HG03025 (cell line): ENCODE results near the gene KCNAB2.

Experiments
- ATAC-seq: cut with Tn5 transposase; IDR thresholded peaks from one replicate; pipeline ENCODE4 v1.9.1; 2021; ENCODE audit warnings: mild to moderate bottlenecking, moderate library complexity; ENCODE audit not compliant: unreplicated experiment, low FRiP score

Gene KCNAB2

GRCh38 chr1:6094801-6095505 lies 49.3 kb downstream of the KCNAB2 start:
- ATAC-seq = no peak

GRCh38 chr1:6095511-6096242 lies 50.0 kb downstream of the KCNAB2 start:
- no peak for ATAC-seq

GRCh38 chr1:6096243-6097116 lies 50.8 kb downstream of the KCNAB2 start:
- ATAC-seq = no peak

GRCh38 chr1:6097117-6097595 lies 51.5 kb downstream of the KCNAB2 start:
- ATAC-seq = no peak

GRCh38 chr1:6097824-6098223 lies 52.1 kb downstream of the KCNAB2 start:
- no peak for ATAC-seq

- ATAC-seq = no peak
Measured at GRCh38 chr1:6098303-6099215, 52.9 kb downstream of the KCNAB2 start.

- ATAC-seq = no peak
Measured at GRCh38 chr1:6099297-6099696, 53.6 kb downstream of the KCNAB2 start.

- no peak for ATAC-seq
Measured at GRCh38 chr1:6099787-6100765, 54.4 kb downstream of the KCNAB2 start.

- ATAC-seq = no peak
Measured at GRCh38 chr1:6100861-6101783, 55.4 kb downstream of the KCNAB2 start.

GRCh38 chr1:6101826-6102531 lies 56.3 kb downstream of the KCNAB2 start:
- no peak for ATAC-seq

GRCh38 chr1:6102532-6102845 lies 56.8 kb downstream of the KCNAB2 start:
- ATAC-seq = no peak

- no peak for ATAC-seq
Measured at GRCh38 chr1:6103111-6103853, 57.6 kb downstream of the KCNAB2 start.

- ATAC-seq = no peak
Measured at GRCh38 chr1:6103854-6104530, 58.3 kb downstream of the KCNAB2 start.

GRCh38 chr1:6104631-6105030 lies 58.9 kb downstream of the KCNAB2 start:
- no peak for ATAC-seq

- ATAC-seq = no peak
Measured at GRCh38 chr1:6105218-6105679, 59.6 kb downstream of the KCNAB2 start.

GRCh38 chr1:6105763-6106162 lies 60.1 kb downstream of the KCNAB2 start:
- ATAC-seq = no peak
